ENCODE measurements around the gene TDRD15.

GRCh38 chr2:21155365-21156136, 31.8 kb downstream of the TDRD15 start:
- TF ChIP-seq PBX3 (IDR thresholded peaks at IDR 0.05) (no peak), CTCF (IDR thresholded peaks at IDR 0.05) (no peak), SMC3 (IDR thresholded peaks at IDR 0.05) (no peak), POLR2A (IDR thresholded peaks at IDR 0.05; ENCODE audit: low read length) (no peak), MYC (IDR thresholded peaks at IDR 0.05; ENCODE audit: borderline replicate concordance, low read length) (no peak), USF2 (IDR thresholded peaks at IDR 0.05) (no peak), RAD21 (conservative IDR thresholded peaks at IDR 0.05 in 1 of 2, IDR thresholded peaks at IDR 0.05 in 1 of 2) (no peak)
